Heart left ventricle (tissue), 16 donors: ENCODE results near the gene KHDC3L. TPM values are rescaled to one million over a fixed set of nuclear protein-coding genes. Genes with fewer than 3 reads are reported as not detected.
A peak's percentile ranks its signal among the peaks of the same experiment; 100 is the strongest.
"Not testable (repeated sequence)": the region's sequence is repeated elsewhere in the genome, so short reads cannot be mapped to it uniquely, and the experiment has no call there.

ENCODE experiments used
- ATAC-seq, 4 donors: fragments of 200-7000 bp; cut with Tn5 transposase; one replicate each; pipeline ENCODE4 v1.9.1; 2020 to 2022; ENCODE audit warnings: moderate library complexity in 4 of 4, mild to moderate bottlenecking in 3 of 4, moderate number of reproducible peaks in 1 of 4
- DNase-seq, 5 donors: peaks; one replicate each; pipeline ENCODE4 v3.0.0-alpha.2; 2020
- H3K27ac ChIP-seq, 12 donors: fragments of 200-600 bp; sonication (generic) in 4 of 12; one replicate each; pipeline versions ENCODE4 v1.5.0 to v1.8.0; 2016 to 2022; ENCODE audit warnings: mild to moderate bottlenecking in 2 of 12
- H3K27me3 ChIP-seq, 9 donors: fragments of 200-600 bp; sonication (generic) in 2 of 9; one replicate each; pipeline versions ENCODE4 v1.5.1 to v1.8.0; 2016 to 2022; ENCODE audit warnings: mild to moderate bottlenecking in 3 of 9
- H3K36me3 ChIP-seq, 9 donors: fragments of 200-600 bp; sonication (generic) in 2 of 9; one replicate each; pipeline versions ENCODE4 v1.5.0 to v1.8.0; 2018 to 2022; ENCODE audit warnings: mild to moderate bottlenecking in 2 of 9
- H3K4me1 ChIP-seq, 12 donors: fragments of 200-600 bp; sonication (generic) in 4 of 12; one replicate each; pipeline versions ENCODE4 v1.5.0 to v1.8.0; 2016 to 2022; ENCODE audit warnings: mild to moderate bottlenecking in 3 of 12
- H3K4me3 ChIP-seq, 12 donors: fragments of 200-600 bp; sonication (generic) in 4 of 12; one replicate each; pipeline versions ENCODE4 v1.5.0 to v1.8.0; 2017 to 2022; ENCODE audit warnings: mild to moderate bottlenecking in 9 of 12, moderate library complexity in 4 of 12
- H3K9me3 ChIP-seq, 12 donors: fragments of 200-600 bp; sonication (generic) in 4 of 12; one replicate each; pipeline versions ENCODE4 v1.5.0 to v1.8.0; 2016 to 2022; ENCODE audit warnings: mild to moderate bottlenecking in 1 of 12
- CTCF ChIP-seq, 12 donors: fragments of 200-600 bp; sonication (generic) in 4 of 12; IDR thresholded peaks; one replicate each; pipeline versions ENCODE4 v1.5.0 to v1.8.0; 2018 to 2022; ENCODE audit warnings: antibody characterized with exemption in 12 of 12, mild to moderate bottlenecking in 5 of 12
- POLR2A ChIP-seq, 2 donors: fragments of 450-650 bp; IDR thresholded peaks; one replicate each; pipeline ENCODE4 v1.6.1; 2017; ENCODE audit warnings: antibody characterized with exemption in 2 of 2, mild to moderate bottlenecking in 2 of 2, moderate library complexity in 2 of 2
- WGBS, 4 donors: extraction: QIAGEN DNeasy Blood & Tissue Kit in 2 of 4; methylation state at CpG; one replicate each; pipeline versions ENCODE4 v1.1.5 to v1.1.7; 2013 to 2018; 5-methylcytosine and 5-hydroxymethylcytosine counted together
- intact Hi-C, 10 donors: fragments of 100-400 bp; cut with DNase I; formaldehyde crosslinking; loops; one replicate each; pipeline versions ENCODE4 v1.11.1 to v1.14.2; 2022
- polyA plus RNA-seq, 2 donors: library from polyadenylated mRNA; stranded (reverse); fragments of 200-250 nt; gene quantifications; one replicate each; pipeline ENCODE4 v1.2.3, GENCODE V29; 2013
- total RNA-seq, 9 donors: library from RNA; depleted of rRNA in 2 of 9; stranded (reverse); fragments of >200 nt in 2 of 9; fragmentation: NEBNext Ultra II Directional in 3 of 9; extraction: Animal tissue kit (Norgen Biotek cat#: 25700) in 3 of 9; gene quantifications; one replicate each; pipeline versions ENCODE4 v1.1.0 to v1.2.4, GENCODE V29; 2016 to 2023
- donor health status: ischemic (EF 13 %, LVEDD 7.1; RV severe dilation, severe dysfunction).
- donor health status: healthy with polysubstance abuse.
- donor health status: DM: no; HTN: yes; CAD: no.
- donor health status: DM: no; HTN: no; CAD: no.
- donor health status: ischemic (EF 25% LVEDD 6.9; RV normal size, moderate dysfunction).
- donor health status: ischemic (EF 25% LVEDD 5.7; RV mildly dilated, moderate dysfunction).
- donor health status: healthy.
- donor health status: DM: yes; HTN: yes; CAD: no.
- donor health status: ischemic (EF 35%, LVEDD 5.7; RV mildly dilated, moderate dysfunction).
- donor health status: nonischemic (EF 11% LVEDD 7.7; RV severe dilation, severe dysfunction).
- donor health status: DM: yes; HTN: yes; CAD: no.
- donor health status: PGD.
- donor health status: ischemic (EF 29% LVEDD 5.4; RV normal size, mild dysfunction).
- donor health status: nonischemic (EF 23%, LVEDD 6.1; RV moderate dilation, normal function).

The KHDC3L gene
- total and polyA plus RNA-seq, 11 donors, result not detected

GRCh38 chr6:73377225-73377624, 14.8 kb downstream of the KHDC3L start:
- intact Hi-C loops, result no loop called here
- TF ChIP-seq POLR2A (IDR thresholded peaks at IDR 0.05), result no peak
- no peak for TF ChIP-seq CTCF (IDR thresholded peaks at IDR 0.05)

GRCh38 chr6:73381531-73381930, 19.1 kb downstream of the KHDC3L start:
- intact Hi-C loops, result not testable (repeated sequence)
- 92 to 94% (median 93%) methylated on average over 10 of the region's 10 CpGs for WGBS, 4 donors

More at GRCh38 chr6:73377225-73377624, 14.8 kb downstream of the KHDC3L start:
- H3K27me3 ChIP-seq, result no peaks in the 10 kb centered on the region
- WGBS, 4 donors, result 44 to 76% (median 50%) methylated on average over 3 of the region's 3 CpGs
- ATAC-seq (no peak), DNase-seq (no peak)
- no peaks in the 10 kb centered on the region for H3K36me3 ChIP-seq
- no peak overlapping the region for H3K27ac ChIP-seq
- H3K4me1 ChIP-seq, result no peaks in the 10 kb centered on the region
- H3K4me3 ChIP-seq, result no peak overlapping the region
- peaks cover 0 to 7% (median 4%) of the 10 kb centered on the region in 12 donors for H3K9me3 ChIP-seq

GRCh38 chr6:73382462-73383113, 20.1 kb downstream of the KHDC3L start:
- TF ChIP-seq POLR2A (IDR thresholded peaks at IDR 0.05) (no peak), CTCF (IDR thresholded peaks at IDR 0.05) (no peak)
- ATAC-seq (no peak), DNase-seq (no peak)
- peaks cover 0 to under 1% (median 0%) of the 10 kb centered on the region in 9 donors for H3K27me3 ChIP-seq
- WGBS, 4 donors, result 87 to 94% (median 93%) methylated on average over 6 of the region's 6 CpGs
- H3K4me3 ChIP-seq, result no peak overlapping the region
- H3K9me3 ChIP-seq, result no peaks in the 10 kb centered on the region
- no peaks in the 10 kb centered on the region for H3K4me1 ChIP-seq
- no peak overlapping the region for H3K27ac ChIP-seq
- H3K36me3 ChIP-seq, result no peaks in the 10 kb centered on the region
- intact Hi-C loops, result no loop called here

More at GRCh38 chr6:73381531-73381930, 19.1 kb downstream of the KHDC3L start:
- DNase-seq, H3K4me1 ChIP-seq, H3K27me3 ChIP-seq, H3K9me3 ChIP-seq, H3K36me3 ChIP-seq, ATAC-seq, H3K27ac ChIP-seq, H3K4me3 ChIP-seq: not testable (repeated sequence)

GRCh38 chr6:73388433-73388799, 26.0 kb downstream of the KHDC3L start:
- Histone ChIP-seq H3K9me3 (no peaks in the 10 kb centered on the region), H3K36me3 (no peaks in the 10 kb centered on the region), H3K4me3 (peak overlapping the region in 11 of 12 donors; percentile 28 to 67 (median 54)), H3K4me1 (peaks cover 0 to 11% (median 0%) of the 10 kb centered on the region in 12 donors), H3K27me3 (peaks cover 0 to 4% (median 0%) of the 10 kb centered on the region in 9 donors), H3K27ac (no peak overlapping the region)
- 40 to 58% (median 48%) methylated on average over 4 of the region's 4 CpGs for WGBS, 4 donors
- DNase-seq (no peak), ATAC-seq (peak in 1 of 4 donors; percentile 24)
- intact Hi-C loops, result no loop called here
- TF ChIP-seq CTCF (IDR thresholded peaks at IDR 0.05) (no peak), POLR2A (IDR thresholded peaks at IDR 0.05) (no peak)
